GM13976 (cell line): ENCODE measurements around the gene ELOA.

Experiments
- DNase-seq: peaks from one replicate; pipeline ENCODE4 v3.0.0; 2012; ENCODE audit warnings: low spot score
- in situ Hi-C: fragments of 300-500 bp; cut with MboI; formaldehyde crosslinking; loops from one replicate; pipeline ENCODE4 v1.12.0; 2022; ENCODE audit warnings: low sequenced_read_pairs, mixed read lengths, inconsistent platforms; ENCODE audit not compliant: unreplicated experiment
- TF ChIP-seq, protein P1 (sequence below): IDR thresholded peaks from 2 replicates; pipeline ENCODE4 v1.5.1; 2012; ENCODE audit warnings: borderline replicate concordance, mild to moderate bottlenecking; ENCODE audit not compliant: insufficient read depth; ENCODE audit errors: extremely low read depth, missing control alignments, control extremely low read depth

The ELOA gene

DNA sequence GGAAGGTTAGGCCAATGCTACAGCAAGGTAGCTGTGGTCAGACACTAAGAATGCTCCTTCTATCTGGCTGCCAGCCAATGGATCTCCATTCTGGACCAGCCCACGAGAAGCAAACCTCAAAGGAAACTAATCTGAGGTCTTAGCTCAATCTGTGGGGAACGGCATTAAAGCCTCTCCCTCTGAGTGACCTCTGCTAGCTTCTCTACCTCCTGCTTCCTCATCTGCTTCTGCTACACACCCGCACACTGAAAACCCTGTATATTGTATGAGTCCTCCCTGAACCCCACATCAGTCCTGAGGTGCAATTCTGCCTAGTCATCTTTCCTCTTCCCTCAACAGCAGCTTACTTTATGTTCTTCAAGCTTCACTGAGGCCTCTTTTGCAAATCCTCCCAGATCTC is 64.2 kb downstream of the ELOA start:
- no peak for DNase-seq
- in situ Hi-C loops = no loop called here

DNA sequence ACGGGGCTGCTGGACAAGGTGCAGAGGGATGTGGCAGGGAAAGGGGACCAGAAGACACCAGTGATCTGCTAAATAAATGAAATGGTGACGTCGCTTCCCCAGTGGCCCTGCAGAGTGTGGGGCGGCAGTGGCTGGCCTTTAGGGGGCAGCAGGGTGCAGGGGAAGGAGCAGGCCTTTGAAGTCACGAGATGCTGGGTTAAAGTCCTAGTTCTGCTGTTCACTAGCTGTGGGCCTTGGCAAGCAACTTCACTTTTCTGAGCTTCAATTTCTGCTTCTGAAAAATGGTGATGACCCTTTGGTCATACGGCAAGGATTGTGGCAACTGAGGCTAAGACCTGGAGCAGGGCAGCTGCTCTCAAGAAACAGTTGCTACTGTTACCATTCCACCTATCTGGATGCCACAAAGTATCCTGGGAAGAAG is 66.5 kb downstream of the ELOA start:
- TF ChIP-seq, protein P1, sequence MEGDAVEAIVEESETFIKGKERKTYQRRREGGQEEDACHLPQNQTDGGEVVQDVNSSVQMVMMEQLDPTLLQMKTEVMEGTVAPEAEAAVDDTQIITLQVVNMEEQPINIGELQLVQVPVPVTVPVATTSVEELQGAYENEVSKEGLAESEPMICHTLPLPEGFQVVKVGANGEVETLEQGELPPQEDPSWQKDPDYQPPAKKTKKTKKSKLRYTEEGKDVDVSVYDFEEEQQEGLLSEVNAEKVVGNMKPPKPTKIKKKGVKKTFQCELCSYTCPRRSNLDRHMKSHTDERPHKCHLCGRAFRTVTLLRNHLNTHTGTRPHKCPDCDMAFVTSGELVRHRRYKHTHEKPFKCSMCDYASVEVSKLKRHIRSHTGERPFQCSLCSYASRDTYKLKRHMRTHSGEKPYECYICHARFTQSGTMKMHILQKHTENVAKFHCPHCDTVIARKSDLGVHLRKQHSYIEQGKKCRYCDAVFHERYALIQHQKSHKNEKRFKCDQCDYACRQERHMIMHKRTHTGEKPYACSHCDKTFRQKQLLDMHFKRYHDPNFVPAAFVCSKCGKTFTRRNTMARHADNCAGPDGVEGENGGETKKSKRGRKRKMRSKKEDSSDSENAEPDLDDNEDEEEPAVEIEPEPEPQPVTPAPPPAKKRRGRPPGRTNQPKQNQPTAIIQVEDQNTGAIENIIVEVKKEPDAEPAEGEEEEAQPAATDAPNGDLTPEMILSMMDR = peak; percentile 94
- in situ Hi-C loops = loop anchor here (5.0 kb wide), 1 partner anchor 108 kb away; no protein-coding TSS in a partner anchor
- peak; percentile 87 for DNase-seq

More for the DNA sequence above, 64.2 kb downstream of the ELOA start:
- TF ChIP-seq, protein P1 = no peak

DNA sequence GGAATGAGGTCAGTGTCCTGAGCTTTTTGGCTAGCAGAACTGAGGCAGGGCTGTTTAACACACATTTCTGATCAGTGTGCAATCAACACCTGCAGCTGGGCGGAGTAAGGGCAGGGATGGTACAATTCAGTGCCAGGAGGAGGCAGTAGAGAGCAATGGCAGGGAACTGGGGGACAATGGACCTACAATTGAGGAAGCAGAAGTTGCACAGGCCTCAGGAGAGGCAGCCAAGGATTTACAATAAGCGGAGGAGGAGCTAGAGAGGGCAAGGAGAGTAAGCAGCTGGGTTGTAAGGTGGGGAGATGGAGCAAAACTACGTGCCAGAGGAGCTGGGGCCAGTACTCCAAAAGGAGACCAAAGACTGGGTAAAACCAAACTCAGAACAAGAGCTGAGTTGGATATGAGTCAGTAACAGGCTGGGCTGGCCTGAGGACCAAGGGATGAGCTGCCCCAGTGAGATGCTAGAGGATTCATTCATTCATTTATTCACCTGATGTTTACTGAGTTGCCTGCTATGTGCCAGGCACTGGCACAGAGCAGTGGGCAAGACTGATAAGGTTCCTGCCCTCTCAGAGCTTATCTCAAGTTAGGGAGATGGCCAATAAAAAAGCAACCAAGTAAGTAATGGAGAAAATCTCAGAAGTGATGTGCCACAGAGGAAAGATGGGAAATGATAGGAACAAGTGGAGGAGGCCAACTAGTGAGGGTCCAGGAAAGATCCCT is 67.7 kb downstream of the ELOA start:
- peak; percentile 73 for DNase-seq
- TF ChIP-seq, protein P1 = peak; percentile 74
- in situ Hi-C loops = loop anchor here (5.0 kb wide), 1 partner anchor 106 kb away; no protein-coding TSS in a partner anchor
